ENCODE results near the gene MYO15B.

The MYO15B gene

GRCh38 chr17:75552425-75553294, 34.9 kb upstream of the MYO15B start:
- Histone ChIP-seq H3F3A (ENCODE audit: control insufficient read depth, insufficient read depth) (no peaks in the 10 kb centered on the region), H3K36me3 (ENCODE audit: control insufficient read depth, low read length) (no peaks in the 10 kb centered on the region), H3K9me2 (replicated peaks; ENCODE audit: control insufficient read depth, low read length) (no peaks in the 10 kb centered on the region), H3K4me1 (ENCODE audit: control insufficient read depth, low read length) (no peaks in the 10 kb centered on the region), H3K4me3 (ENCODE audit: low read length) (no peak overlapping the region), H3K4me2 (ENCODE audit: low read length) (no peak overlapping the region), H3K27ac (ENCODE audit: low read depth, low read length) (no peak overlapping the region), H3K27me3 (ENCODE audit: control insufficient read depth, low read length) (no peaks in the 10 kb centered on the region), H3K9me3 (ENCODE audit: control insufficient read depth, insufficient read depth, low read length) (no peaks in the 10 kb centered on the region), H4K20me1 (ENCODE audit: control insufficient read depth, insufficient read depth, low read depth, low read length) (no peaks in the 10 kb centered on the region), H3K79me2 (ENCODE audit: control insufficient read depth, low read length) (no peaks in the 10 kb centered on the region)
- TF ChIP-seq EZH2phosphoT487 (IDR thresholded peaks at IDR 0.05; ENCODE audit: borderline replicate concordance, low read length) (no peak), CTCF (IDR thresholded peaks at IDR 0.05; ENCODE audit: low read depth, low read length, poor library complexity, severe bottlenecking) (no peak)

GRCh38 chr17:75553295-75554110, 34.1 kb upstream of the MYO15B start:
- Histone ChIP-seq H3F3A (ENCODE audit: control insufficient read depth, insufficient read depth) (no peaks in the 10 kb centered on the region), H4K20me1 (ENCODE audit: control insufficient read depth, insufficient read depth, low read depth, low read length) (no peaks in the 10 kb centered on the region), H3K27me3 (ENCODE audit: control insufficient read depth, low read length) (no peaks in the 10 kb centered on the region), H3K27ac (ENCODE audit: low read depth, low read length) (no peak overlapping the region), H3K4me3 (ENCODE audit: low read length) (no peak overlapping the region), H3K9me3 (ENCODE audit: control insufficient read depth, insufficient read depth, low read length) (no peaks in the 10 kb centered on the region), H3K4me1 (ENCODE audit: control insufficient read depth, low read length) (no peaks in the 10 kb centered on the region), H3K9me2 (replicated peaks; ENCODE audit: control insufficient read depth, low read length) (no peaks in the 10 kb centered on the region), H3K79me2 (ENCODE audit: control insufficient read depth, low read length) (no peaks in the 10 kb centered on the region), H3K4me2 (ENCODE audit: low read length) (no peak overlapping the region), H3K36me3 (ENCODE audit: control insufficient read depth, low read length) (no peaks in the 10 kb centered on the region)
- TF ChIP-seq CTCF (IDR thresholded peaks at IDR 0.05; ENCODE audit: low read depth, low read length, poor library complexity, severe bottlenecking) (no peak), EZH2phosphoT487 (IDR thresholded peaks at IDR 0.05; ENCODE audit: borderline replicate concordance, low read length) (no peak)

GRCh38 chr17:75555679-75556153, 31.9 kb upstream of the MYO15B start:
- Histone ChIP-seq H3K9me3 (ENCODE audit: control insufficient read depth, insufficient read depth, low read length) (no peaks in the 10 kb centered on the region), H3K27ac (ENCODE audit: low read depth, low read length) (no peak overlapping the region), H3K4me2 (ENCODE audit: low read length) (no peak overlapping the region), H3F3A (ENCODE audit: control insufficient read depth, insufficient read depth) (no peaks in the 10 kb centered on the region), H3K4me3 (ENCODE audit: low read length) (no peak overlapping the region), H4K20me1 (ENCODE audit: control insufficient read depth, insufficient read depth, low read depth, low read length) (no peaks in the 10 kb centered on the region), H3K9me2 (replicated peaks; ENCODE audit: control insufficient read depth, low read length) (no peaks in the 10 kb centered on the region), H3K27me3 (ENCODE audit: control insufficient read depth, low read length) (no peaks in the 10 kb centered on the region), H3K4me1 (ENCODE audit: control insufficient read depth, low read length) (no peaks in the 10 kb centered on the region), H3K79me2 (ENCODE audit: control insufficient read depth, low read length) (no peaks in the 10 kb centered on the region), H3K36me3 (ENCODE audit: control insufficient read depth, low read length) (no peaks in the 10 kb centered on the region)
- TF ChIP-seq EZH2phosphoT487 (IDR thresholded peaks at IDR 0.05; ENCODE audit: borderline replicate concordance, low read length) = no peak
- TF ChIP-seq CTCF (IDR thresholded peaks at IDR 0.05; ENCODE audit: low read depth, low read length, poor library complexity, severe bottlenecking) = no peak

Data from DOHH2 (cell line).